Activated T-helper 17 cell treated with anti-CD3 and anti-CD28 coated beads, Interleukin-2, amount 50 U/mL, for 72 hours (primary cell): ENCODE results near the gene NSD1. TPM values are rescaled to one million over a fixed set of nuclear protein-coding genes. Genes with fewer than 3 reads are reported as not detected.
A peak's percentile ranks its signal among the peaks of the same experiment; 100 is the strongest.
"Not testable (repeated sequence)": the region's sequence is repeated elsewhere in the genome, so short reads cannot be mapped to it uniquely, and the experiment has no call there.

Experiments used
- ATAC-seq: fragments of 150-1000 bp; cut with Tn5 transposase; replicated peaks from 2 replicates; pipeline ENCODE4 v1.10.0; 2021; ENCODE audit warnings: mild to moderate bottlenecking, moderate library complexity
- H3K27ac Mint-ChIP-seq: one replicate; pipeline ENCODE4 v1.8.0; 2022; ENCODE audit warnings: mixed read lengths
- H3K27me3 Mint-ChIP-seq: one replicate; pipeline ENCODE4 v1.8.0; 2022; ENCODE audit warnings: mixed read lengths
- H3K36me3 Mint-ChIP-seq: one replicate; pipeline ENCODE4 v1.8.0; 2022; ENCODE audit warnings: low read depth, mild to moderate bottlenecking, mixed read lengths
- H3K4me1 Mint-ChIP-seq: one replicate; pipeline ENCODE4 v1.8.0; 2022; ENCODE audit warnings: mixed read lengths
- H3K4me3 Mint-ChIP-seq: one replicate; pipeline ENCODE4 v1.8.0; 2022; ENCODE audit warnings: mild to moderate bottlenecking, mixed read lengths
- H3K9me3 Mint-ChIP-seq: one replicate; pipeline ENCODE4 v1.8.0; 2022; ENCODE audit warnings: mixed read lengths
- total RNA-seq, 2 donors: library from RNA; stranded (reverse); gene quantifications; one replicate each; pipeline ENCODE4 v1.2.3, GENCODE V29; 2022

NSD1 gene
- total RNA-seq, 2 donors from 2014 or later, result 66.7 to 86.1 TPM

DNA sequence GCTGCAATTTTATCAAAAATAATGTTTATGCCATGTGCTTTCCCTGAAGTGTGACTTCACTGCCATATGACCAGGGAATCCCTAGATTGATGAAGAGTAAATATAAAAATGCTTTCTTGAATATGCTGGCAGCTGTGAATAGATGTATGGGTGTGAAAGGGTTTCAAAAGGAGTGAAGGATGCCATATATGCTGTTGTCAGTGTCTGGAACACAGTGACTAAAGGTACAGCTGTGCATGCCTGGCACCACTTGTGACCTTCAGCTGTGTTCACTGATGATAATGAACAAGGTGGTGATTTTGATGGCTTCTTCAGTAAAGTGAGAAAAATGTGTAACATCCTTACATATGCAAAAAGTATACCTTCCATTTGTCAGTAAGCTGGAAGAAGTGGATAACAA lies 100.2 kb downstream of the NSD1 start:
- Mint-ChIP-seq H3K36me3 (peaks cover 83% of the 10 kb centered on the region), H3K4me1 (peaks cover 16% of the 10 kb centered on the region), H3K9me3 (no peaks in the 10 kb centered on the region), H3K27ac (no peak overlapping the region), H3K4me3 (no peak overlapping the region), H3K27me3 (no peaks in the 10 kb centered on the region)
- ATAC-seq, result no peak

DNA sequence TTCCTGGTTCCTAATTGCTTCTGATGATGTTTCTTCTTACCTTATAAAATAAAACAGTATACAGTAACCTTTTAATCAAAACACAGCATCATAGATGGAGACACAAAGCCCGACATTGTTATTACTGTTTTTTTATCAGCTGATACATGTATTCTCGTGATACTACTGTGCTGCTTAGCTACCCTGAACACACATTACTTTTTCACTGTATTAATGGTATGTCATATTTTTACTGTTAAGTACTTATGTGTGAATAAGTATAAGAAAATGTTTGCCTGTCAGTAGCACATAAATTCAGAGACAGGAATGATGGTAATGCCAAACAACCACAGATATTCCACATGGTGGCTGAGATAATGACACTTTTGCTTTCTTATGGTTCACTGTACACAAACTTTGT lies 101.3 kb downstream of the NSD1 start:
- H3K4me3 Mint-ChIP-seq, result no peak overlapping the region
- peaks cover 83% of the 10 kb centered on the region for H3K36me3 Mint-ChIP-seq
- H3K9me3 Mint-ChIP-seq, result no peaks in the 10 kb centered on the region
- H3K27me3 Mint-ChIP-seq, result no peaks in the 10 kb centered on the region
- no peak for ATAC-seq
- no peak overlapping the region for H3K27ac Mint-ChIP-seq
- H3K4me1 Mint-ChIP-seq, result peaks cover 10% of the 10 kb centered on the region

DNA sequence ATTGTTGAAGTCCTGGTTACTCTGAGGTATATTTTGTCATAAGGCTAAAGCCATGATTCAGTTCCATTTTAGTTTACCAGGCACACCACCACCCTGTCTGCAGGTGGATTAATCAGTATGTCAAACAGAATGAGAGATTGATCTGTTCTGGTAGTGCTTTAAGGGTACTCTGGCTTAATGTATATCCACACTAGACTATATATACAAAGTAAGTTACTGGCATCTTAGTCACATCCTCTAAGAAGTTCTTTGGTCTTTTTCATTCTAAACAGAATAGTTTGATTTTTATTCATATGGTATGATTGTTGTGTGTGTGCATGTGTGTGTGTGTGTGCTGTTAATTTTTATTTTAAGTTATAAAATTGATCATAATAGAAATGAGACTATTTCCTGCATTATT lies 108.2 kb downstream of the NSD1 start:
- no peaks in the 10 kb centered on the region for H3K4me1 Mint-ChIP-seq
- H3K27ac Mint-ChIP-seq, result no peak overlapping the region
- no peaks in the 10 kb centered on the region for H3K27me3 Mint-ChIP-seq
- H3K4me3 Mint-ChIP-seq, result no peak overlapping the region
- peaks cover 95% of the 10 kb centered on the region for H3K36me3 Mint-ChIP-seq
- H3K9me3 Mint-ChIP-seq, result no peaks in the 10 kb centered on the region
- no peak for ATAC-seq

DNA sequence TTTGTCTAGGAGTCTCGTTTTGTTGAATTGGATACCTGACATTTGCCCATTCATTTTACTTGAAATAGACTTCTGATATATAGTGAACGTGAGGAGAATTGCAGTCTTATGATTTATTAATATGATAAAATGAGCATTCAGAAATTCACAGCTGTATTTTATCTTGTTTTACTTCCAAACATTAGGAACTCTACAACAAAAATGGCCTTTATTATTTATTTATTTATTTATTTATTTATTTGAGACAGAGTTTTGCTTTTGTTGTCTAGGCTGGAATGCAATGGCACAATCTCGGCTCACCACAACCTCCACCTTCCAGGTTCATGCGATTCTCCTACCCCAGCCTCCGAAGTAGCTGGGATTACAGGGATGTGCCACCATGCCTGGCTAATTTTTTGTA lies 108.7 kb downstream of the NSD1 start:
- H3K36me3 Mint-ChIP-seq, result peaks cover 95% of the 10 kb centered on the region

DNA sequence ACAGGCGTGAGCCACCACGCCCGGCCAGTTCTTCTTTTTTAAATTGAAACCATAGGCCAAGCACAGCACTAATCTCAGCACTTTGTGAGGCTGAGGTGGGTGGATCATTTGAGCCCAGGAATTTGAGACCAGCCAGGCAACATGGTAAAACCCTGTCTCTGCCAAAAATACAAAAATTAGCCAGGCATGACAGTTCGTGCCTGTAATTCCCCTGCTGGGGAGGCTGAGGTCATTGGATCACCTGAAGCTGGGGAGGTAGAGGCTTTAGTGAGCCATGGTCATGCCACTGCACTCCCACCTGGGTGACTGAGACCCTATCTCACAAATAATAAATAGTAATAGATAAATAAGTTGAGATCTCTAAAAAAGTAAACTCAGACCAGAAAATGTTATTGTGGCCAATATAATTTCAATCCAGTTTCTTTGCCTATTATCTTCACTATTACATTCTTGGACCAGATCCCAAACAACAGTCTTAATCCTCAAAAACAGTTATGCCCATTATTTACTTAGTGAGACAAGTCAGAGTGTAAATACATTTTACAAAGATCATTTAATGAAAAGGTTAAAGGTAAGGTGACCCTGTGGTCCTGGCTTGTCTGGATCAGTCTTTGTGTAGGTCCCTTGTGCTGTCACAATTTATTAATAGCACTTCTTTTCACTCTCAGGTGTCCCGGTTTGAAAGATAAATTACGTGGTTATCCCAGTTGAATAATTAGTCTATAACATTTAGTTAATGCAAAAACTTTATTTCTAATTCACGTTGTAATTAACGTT lies 116.4 kb downstream of the NSD1 start:
- Mint-ChIP-seq H3K36me3 (peaks cover 89% of the 10 kb centered on the region), H3K4me3 (no peak overlapping the region), H3K27ac (peak overlapping the region; percentile 46), H3K4me1 (no peaks in the 10 kb centered on the region), H3K9me3 (no peaks in the 10 kb centered on the region), H3K27me3 (no peaks in the 10 kb centered on the region)
- no peak for ATAC-seq

More for the DNA sequence above, 108.7 kb downstream of the NSD1 start:
- H3K4me1 Mint-ChIP-seq, result no peaks in the 10 kb centered on the region
- no peak overlapping the region for H3K4me3 Mint-ChIP-seq
- no peak for ATAC-seq
- H3K27ac Mint-ChIP-seq, result no peak overlapping the region
- no peaks in the 10 kb centered on the region for H3K9me3 Mint-ChIP-seq
- no peaks in the 10 kb centered on the region for H3K27me3 Mint-ChIP-seq

DNA sequence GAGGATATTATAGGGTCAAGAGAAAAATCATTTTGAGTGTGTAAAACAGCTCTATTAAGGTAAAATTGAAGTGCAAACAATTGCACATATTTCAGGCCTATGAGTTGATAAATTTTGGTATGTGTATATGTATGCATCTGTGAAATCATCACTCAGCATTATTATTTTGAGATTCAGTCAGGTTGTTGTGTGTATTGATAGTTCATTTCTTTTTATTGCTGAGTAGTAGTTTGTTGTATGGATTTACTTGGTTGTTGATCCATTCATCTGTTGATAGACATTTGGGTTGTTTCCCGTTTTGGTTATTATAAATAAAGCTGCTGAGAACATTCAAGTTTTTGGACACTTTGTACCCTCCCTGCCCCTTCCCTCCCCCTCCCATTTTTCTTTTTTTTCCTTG lies 119.7 kb downstream of the NSD1 start:
- no peaks in the 10 kb centered on the region for H3K27me3 Mint-ChIP-seq
- H3K4me3 Mint-ChIP-seq, result no peak overlapping the region
- no peak for ATAC-seq
- H3K9me3 Mint-ChIP-seq, result no peaks in the 10 kb centered on the region
- H3K27ac Mint-ChIP-seq, result peak overlapping the region; percentile 1
- peaks cover 92% of the 10 kb centered on the region for H3K36me3 Mint-ChIP-seq
- no peaks in the 10 kb centered on the region for H3K4me1 Mint-ChIP-seq

DNA sequence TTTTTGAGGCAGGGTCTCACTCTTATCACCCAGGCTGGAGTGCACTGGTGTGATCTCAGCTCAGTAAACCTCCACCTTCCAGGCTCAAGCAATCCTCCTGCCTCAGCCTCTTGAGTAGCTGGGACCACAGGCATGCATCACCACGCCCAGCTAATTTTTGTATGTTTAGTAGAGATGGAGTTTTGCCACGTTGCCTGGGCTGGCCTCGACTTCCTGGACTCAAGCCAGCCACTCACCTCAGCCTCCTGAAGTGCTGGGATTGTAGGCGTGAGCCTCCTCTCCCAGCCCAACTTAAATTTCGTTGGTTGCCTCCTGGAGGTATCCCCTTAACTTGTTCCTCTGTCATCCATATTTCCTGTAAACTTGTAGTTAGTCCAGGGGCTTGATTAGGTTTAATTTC lies 122.7 kb downstream of the NSD1 start:
- H3K4me3 Mint-ChIP-seq, result no peak overlapping the region
- H3K36me3 Mint-ChIP-seq, result peaks cover 100% of the 10 kb centered on the region
- H3K27ac Mint-ChIP-seq, result no peak overlapping the region
- no peaks in the 10 kb centered on the region for H3K27me3 Mint-ChIP-seq
- H3K9me3 Mint-ChIP-seq, result no peaks in the 10 kb centered on the region
- no peaks in the 10 kb centered on the region for H3K4me1 Mint-ChIP-seq
- no peak for ATAC-seq

DNA sequence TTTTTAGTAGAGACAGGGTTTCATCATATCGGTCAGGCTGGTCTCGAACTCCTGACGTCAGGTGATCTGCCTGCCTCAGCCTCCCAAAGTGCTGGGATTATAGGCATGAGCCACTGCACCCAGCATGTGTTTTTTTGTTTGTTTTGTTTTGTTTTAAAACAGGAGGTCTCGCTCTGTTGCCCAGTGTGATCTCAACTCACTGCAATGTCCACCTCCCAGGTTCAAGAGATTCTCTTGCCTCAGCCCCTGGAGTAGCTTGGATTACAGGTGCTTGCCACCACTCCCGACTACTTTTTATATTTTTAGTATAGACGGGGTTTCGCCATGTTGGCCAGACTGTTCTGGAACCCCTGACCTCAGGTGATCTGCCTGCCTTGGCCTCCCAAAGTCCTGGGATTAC lies 125.1 kb downstream of the NSD1 start:
- not testable (repeated sequence) for H3K4me3 Mint-ChIP-seq, H3K9me3 Mint-ChIP-seq, ATAC-seq, H3K27me3 Mint-ChIP-seq, H3K4me1 Mint-ChIP-seq
- Mint-ChIP-seq H3K27ac (peak overlapping the region; percentile 25), H3K36me3 (peaks cover 100% of the 10 kb centered on the region)

GRCh38 chr5:177260961-177261360 lies 127.4 kb downstream of the NSD1 start:
- no peaks in the 10 kb centered on the region for H3K4me1 Mint-ChIP-seq
- no peak overlapping the region for H3K27ac Mint-ChIP-seq
- H3K36me3 Mint-ChIP-seq, result peaks cover 98% of the 10 kb centered on the region
- no peaks in the 10 kb centered on the region for H3K9me3 Mint-ChIP-seq
- H3K27me3 Mint-ChIP-seq, result no peaks in the 10 kb centered on the region
- no peak for ATAC-seq
- no peak overlapping the region for H3K4me3 Mint-ChIP-seq

- H3K27me3 Mint-ChIP-seq, result no peaks in the 10 kb centered on the region
- ATAC-seq, result no peak
- no peak overlapping the region for H3K4me3 Mint-ChIP-seq
- no peak overlapping the region for H3K27ac Mint-ChIP-seq
- peaks cover 98% of the 10 kb centered on the region for H3K36me3 Mint-ChIP-seq
- no peaks in the 10 kb centered on the region for H3K4me1 Mint-ChIP-seq
- no peaks in the 10 kb centered on the region for H3K9me3 Mint-ChIP-seq
These were observed 127.9 kb downstream of the NSD1 start for GRCh38 chr5:177261510-177261909.

DNA sequence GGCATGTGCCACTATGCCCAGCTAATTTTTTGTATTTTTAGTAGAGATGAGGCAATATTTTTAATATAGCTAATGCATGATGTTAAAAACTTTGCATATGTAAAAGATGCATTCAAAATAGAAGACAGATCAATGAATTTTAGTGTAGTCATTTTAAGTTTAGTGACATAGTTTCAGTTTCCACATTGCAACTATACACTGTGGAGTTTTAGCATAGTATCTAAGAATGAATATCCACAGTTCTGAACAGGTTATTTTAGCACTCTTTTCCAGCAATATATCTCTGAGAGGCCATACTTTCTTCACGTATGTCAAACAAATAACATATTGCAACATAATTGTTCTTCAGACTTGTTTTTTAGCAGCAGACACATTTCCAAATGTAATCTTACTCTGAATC lies 130.6 kb downstream of the NSD1 start:
- Mint-ChIP-seq H3K27me3 (no peaks in the 10 kb centered on the region), H3K4me3 (no peak overlapping the region), H3K4me1 (no peaks in the 10 kb centered on the region), H3K27ac (peak overlapping the region; percentile 17), H3K9me3 (no peaks in the 10 kb centered on the region), H3K36me3 (peaks cover 97% of the 10 kb centered on the region)
- ATAC-seq, result no peak

DNA sequence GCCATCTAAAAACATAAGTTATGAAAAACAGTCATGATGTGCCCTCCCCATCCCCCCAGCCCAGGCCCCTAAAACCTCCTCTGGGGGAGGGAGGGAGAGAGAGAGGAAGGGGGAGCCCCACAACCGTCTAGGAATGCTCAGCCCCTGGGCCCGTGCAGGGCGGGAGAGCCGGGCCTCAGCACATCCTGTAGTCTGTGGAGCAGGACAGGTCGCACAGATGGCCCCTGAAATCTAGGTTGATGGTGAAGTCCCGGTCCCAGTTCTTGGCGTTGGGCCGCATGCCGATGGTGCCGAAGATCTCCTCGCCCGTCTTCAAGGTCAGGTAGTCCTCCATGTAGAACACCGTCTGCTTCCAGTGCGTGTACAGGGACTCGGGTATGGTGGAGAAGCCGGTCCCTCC lies 131.8 kb downstream of the NSD1 start:
- H3K4me3 Mint-ChIP-seq, result no peak overlapping the region
- ATAC-seq, result no peak
- H3K27me3 Mint-ChIP-seq, result no peaks in the 10 kb centered on the region
- H3K9me3 Mint-ChIP-seq, result no peaks in the 10 kb centered on the region
- H3K36me3 Mint-ChIP-seq, result peaks cover 97% of the 10 kb centered on the region
- no peak overlapping the region for H3K27ac Mint-ChIP-seq
- H3K4me1 Mint-ChIP-seq, result no peaks in the 10 kb centered on the region

GRCh38 chr5:177269232-177269895 lies 135.8 kb downstream of the NSD1 start:
- H3K9me3 Mint-ChIP-seq, result no peaks in the 10 kb centered on the region
- H3K4me3 Mint-ChIP-seq, result no peak overlapping the region
- no peak for ATAC-seq
- peaks cover 98% of the 10 kb centered on the region for H3K36me3 Mint-ChIP-seq
- no peaks in the 10 kb centered on the region for H3K4me1 Mint-ChIP-seq
- no peaks in the 10 kb centered on the region for H3K27me3 Mint-ChIP-seq
- no peak overlapping the region for H3K27ac Mint-ChIP-seq

DNA sequence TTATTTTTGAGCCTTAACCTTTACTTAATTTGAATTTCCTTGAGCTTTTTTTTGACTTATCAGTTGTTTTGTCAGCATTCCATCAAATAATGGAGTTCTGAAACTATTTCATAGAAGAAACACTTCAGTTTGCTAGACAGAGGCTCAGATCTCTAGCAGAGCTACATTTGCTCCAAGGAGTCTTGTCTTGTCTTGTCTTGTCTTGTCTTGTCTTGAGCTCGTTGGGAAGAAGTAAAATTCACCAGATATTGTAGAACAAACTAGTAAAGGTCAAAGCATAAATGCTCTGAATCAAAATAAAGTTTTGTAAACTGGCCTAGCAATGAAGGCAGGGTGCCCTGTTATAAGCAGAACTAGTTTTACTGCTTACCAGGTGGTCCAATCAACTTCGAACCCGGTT lies 136.4 kb downstream of the NSD1 start:
- H3K9me3 Mint-ChIP-seq, result no peaks in the 10 kb centered on the region
- peaks cover 98% of the 10 kb centered on the region for H3K36me3 Mint-ChIP-seq
- H3K4me1 Mint-ChIP-seq, result no peaks in the 10 kb centered on the region
- no peak overlapping the region for H3K4me3 Mint-ChIP-seq
- ATAC-seq, result no peak
- no peaks in the 10 kb centered on the region for H3K27me3 Mint-ChIP-seq
- H3K27ac Mint-ChIP-seq, result no peak overlapping the region

- no peak overlapping the region for H3K4me3 Mint-ChIP-seq
- H3K36me3 Mint-ChIP-seq, result peaks cover 98% of the 10 kb centered on the region
- H3K27ac Mint-ChIP-seq, result peak overlapping the region; percentile 8
- H3K9me3 Mint-ChIP-seq, result no peaks in the 10 kb centered on the region
- no peaks in the 10 kb centered on the region for H3K4me1 Mint-ChIP-seq
- no peaks in the 10 kb centered on the region for H3K27me3 Mint-ChIP-seq
- ATAC-seq, result no peak
These were observed 137.1 kb downstream of the NSD1 start for GRCh38 chr5:177270653-177271052.
